Breast epithelium (tissue), 3 donors: ENCODE data around the gene DSE.

ENCODE experiments used
- POLR2AphosphoS5 ChIP-seq, 3 donors: sonication (generic); formaldehyde crosslinking; IDR thresholded peaks; one replicate each; pipeline ENCODE4 v1.6.1; 2017; ENCODE audit warnings: antibody characterized with exemption in 3 of 3
- TF ChIP-seq, protein P1 (sequence below), 3 donors: fragments of 450-650 bp; IDR thresholded peaks; one replicate each; pipeline ENCODE4 v1.5.1; 2016 to 2017; ENCODE audit warnings: antibody characterized with exemption in 3 of 3, mild to moderate bottlenecking in 3 of 3, moderate library complexity in 3 of 3

DNA sequence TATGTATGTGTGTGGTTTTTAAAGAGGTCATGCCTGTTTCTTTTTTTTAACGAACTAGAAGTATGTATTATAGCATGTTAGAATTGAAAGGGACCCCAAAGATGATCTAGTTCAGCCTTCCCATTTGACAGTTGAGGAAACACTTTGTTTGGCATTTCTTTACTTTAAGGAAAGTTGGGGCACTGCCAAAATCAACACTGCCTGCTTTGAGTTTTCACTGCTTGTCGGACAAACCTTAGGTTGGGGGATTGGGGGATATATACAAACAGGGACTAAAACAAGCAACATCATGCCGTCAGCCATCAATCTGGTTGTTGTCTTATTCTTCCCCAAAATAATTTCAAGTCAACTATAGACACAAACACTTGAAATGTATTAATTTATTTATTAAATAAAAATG, 76.3 kb downstream of the DSE start:
- TF ChIP-seq POLR2AphosphoS5 (IDR thresholded peaks at IDR 0.05), result no peak
- TF ChIP-seq, protein P1, sequence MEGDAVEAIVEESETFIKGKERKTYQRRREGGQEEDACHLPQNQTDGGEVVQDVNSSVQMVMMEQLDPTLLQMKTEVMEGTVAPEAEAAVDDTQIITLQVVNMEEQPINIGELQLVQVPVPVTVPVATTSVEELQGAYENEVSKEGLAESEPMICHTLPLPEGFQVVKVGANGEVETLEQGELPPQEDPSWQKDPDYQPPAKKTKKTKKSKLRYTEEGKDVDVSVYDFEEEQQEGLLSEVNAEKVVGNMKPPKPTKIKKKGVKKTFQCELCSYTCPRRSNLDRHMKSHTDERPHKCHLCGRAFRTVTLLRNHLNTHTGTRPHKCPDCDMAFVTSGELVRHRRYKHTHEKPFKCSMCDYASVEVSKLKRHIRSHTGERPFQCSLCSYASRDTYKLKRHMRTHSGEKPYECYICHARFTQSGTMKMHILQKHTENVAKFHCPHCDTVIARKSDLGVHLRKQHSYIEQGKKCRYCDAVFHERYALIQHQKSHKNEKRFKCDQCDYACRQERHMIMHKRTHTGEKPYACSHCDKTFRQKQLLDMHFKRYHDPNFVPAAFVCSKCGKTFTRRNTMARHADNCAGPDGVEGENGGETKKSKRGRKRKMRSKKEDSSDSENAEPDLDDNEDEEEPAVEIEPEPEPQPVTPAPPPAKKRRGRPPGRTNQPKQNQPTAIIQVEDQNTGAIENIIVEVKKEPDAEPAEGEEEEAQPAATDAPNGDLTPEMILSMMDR (IDR thresholded peaks at IDR 0.05), result no peak
